Stimulated activated naive CD8-positive, alpha-beta T cell treated with anti-CD3 and anti-CD28 coated beads, Interleukin-15, Interleukin-2, amounts not matched to agents 100 U/mL and 50 U/mL, for 24 hours (primary cell): ENCODE measurements around the gene ITGBL1.

Source experiments
- ATAC-seq: fragments of 150-1000 bp; cut with Tn5 transposase; one replicate; pipeline ENCODE4 v1.10.0; 2021
- DNase-seq: peaks from one replicate; pipeline ENCODE4 v3.0.0; 2021

ITGBL1 gene, protein sequence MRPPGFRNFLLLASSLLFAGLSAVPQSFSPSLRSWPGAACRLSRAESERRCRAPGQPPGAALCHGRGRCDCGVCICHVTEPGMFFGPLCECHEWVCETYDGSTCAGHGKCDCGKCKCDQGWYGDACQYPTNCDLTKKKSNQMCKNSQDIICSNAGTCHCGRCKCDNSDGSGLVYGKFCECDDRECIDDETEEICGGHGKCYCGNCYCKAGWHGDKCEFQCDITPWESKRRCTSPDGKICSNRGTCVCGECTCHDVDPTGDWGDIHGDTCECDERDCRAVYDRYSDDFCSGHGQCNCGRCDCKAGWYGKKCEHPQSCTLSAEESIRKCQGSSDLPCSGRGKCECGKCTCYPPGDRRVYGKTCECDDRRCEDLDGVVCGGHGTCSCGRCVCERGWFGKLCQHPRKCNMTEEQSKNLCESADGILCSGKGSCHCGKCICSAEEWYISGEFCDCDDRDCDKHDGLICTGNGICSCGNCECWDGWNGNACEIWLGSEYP

DNA sequence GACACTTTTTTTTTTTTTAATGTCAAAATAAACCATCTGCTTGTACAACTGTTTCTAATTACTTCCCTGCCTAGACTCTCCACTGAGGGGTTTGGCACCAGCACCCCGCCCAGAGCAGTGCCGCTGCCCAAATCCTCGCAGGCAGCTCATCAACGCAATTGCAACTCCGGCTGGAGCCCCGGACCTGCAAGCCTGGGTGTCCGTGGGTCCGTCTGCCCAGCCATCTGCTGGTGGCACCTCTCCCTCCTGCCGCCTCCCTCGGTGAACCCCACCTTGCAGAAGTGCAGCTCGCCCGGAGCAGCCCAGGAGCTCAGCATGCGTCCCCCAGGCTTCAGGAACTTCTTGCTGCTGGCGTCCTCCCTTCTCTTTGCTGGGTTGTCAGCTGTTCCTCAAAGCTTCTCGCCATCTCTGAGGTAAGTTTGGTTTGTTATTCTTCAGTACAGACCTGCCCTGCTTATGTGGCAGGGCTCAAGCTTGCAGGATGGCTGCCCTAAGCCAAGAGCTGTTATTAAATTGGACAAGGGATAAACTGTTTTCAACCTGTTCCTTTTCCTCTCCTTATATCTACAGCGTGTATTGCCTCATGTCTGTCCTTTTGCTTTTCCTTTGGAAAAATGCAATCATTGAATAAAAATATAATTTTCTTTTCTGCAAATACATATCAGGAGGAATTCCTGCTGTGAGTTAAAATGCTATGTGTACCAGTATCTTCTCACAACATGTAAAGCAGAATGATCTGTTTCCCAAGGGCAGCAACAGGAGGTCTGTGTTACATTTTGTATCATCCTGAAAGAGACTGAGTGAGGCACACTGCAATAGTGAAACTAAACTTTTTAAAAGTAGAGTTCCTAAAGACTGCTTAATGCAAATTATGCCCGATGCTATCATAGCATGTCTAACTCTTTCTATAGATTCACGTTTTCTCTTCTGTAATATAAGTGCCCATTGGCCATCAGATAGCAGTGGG is at the start of gene ITGBL1:
TSS of gene ITGBL1 (plus strand) at position 157 of the 967 bp plus-strand sequence. CDS start at position 316, 159 bp downstream.
- no peak for DNase-seq

DNA sequence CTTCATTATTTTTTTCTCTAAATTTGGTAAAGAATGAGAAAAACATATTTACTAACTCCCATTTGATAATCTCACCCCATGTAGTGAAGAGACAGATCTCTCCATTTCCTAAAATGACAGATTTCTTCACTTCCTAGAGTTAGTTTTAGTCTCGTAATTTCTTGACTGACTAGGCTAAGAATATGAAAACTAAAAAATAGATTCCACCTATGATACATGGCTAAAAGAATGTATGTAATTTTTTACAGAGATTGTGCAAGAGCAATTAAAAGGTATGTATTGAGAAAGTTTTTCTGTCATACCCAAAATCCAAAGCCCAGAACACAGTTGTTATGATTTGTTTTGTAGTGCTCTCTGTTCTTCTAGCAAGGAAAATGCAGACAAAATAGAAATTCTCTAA is 45.7 kb upstream of the ITGBL1 start:
- ATAC-seq = no peak
- DNase-seq = no peak

More for the DNA sequence above, at the start of gene ITGBL1:
- ATAC-seq = no peak

DNA sequence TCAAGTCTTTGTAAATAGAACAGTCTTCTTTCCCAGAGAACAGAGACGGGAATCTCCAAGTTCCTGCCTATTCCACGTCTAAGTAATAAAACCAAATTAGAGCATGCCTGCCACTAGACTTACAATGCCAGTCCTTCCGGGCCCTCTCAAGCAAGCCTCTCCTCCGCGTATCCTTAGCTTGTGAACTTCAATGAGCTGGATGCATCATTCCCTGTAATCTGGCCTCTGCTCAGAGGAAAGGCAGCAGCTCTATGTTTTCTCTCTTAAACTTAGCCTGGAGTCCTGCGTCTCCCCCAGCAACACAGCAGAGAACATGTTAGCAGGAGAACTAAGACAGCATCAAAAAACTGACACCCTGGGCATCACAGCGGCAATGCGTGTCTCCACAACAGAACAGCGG is 44.3 kb upstream of the ITGBL1 start:
- DNase-seq (no peak), ATAC-seq (no peak)

GRCh38 chr13:101408992-101409656 is 43.4 kb upstream of the ITGBL1 start:
- no peak for ATAC-seq

DNA sequence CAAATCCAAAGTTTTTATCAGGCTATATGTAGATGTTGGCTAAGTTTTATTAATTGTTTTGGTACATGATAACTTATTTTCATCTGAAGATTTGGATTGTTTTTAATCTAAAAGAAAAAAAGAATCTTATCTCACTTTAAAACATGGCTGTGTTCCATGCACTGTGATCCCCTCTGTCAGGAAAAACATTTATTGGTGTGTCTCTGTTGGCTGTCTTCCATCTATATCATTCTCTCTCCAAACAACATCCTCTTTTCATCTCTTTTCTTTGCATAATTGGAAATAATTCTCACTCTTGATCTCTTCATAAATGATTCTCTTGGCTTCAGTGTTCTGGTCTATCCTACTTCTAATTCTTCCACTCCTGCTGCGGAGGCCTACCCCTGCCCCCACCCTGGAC is 40.4 kb upstream of the ITGBL1 start:
- no peak for DNase-seq
- no peak for ATAC-seq

More at GRCh38 chr13:101408992-101409656, 43.4 kb upstream of the ITGBL1 start:
- no peak for DNase-seq

DNA sequence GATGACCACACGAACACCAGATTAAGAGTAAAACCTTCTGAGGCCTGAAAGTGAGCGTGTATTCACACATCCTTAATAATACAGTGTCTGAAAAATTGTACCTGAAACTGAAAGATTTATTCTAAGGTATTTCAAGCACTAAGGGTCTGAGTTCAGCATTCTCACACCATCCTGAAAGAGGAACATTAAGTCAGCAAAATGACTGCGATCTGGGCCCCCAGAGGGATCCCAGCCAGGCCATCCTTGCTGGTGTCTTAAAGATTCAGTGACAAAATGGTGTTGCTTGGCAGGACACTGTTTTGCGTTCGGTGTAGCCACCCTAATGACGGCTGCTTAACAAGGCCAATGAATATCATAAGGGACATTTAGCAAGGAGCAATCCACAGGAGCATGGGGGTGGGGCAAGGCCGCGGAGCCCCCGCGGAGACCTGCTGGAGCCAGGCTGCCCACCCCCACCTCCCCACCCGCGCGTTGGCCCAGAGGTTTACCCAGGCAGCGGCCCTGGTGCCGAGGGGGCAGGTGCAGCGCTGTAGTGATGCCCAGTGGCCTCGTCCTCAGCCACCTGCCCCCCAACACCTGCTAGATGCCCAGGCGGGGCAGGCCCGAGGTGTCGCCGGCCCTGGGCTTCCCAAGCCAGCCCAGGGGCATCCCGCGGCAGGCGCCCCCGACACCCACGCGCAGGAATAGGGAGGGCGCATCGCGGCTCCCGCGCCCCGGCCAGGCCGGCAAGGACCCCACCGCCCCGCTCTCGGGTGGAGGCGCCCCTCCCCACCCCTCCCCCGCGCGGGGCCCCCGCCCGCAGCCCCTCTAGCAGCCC is 36.9 kb upstream of the ITGBL1 start:
- DNase-seq (no peak), ATAC-seq (no peak)

- peak; percentile 6 for DNase-seq
Observed at GRCh38 chr13:101416181-101417042, 36.1 kb upstream of the ITGBL1 start, which contains the start of gene NALCN. NALCN (minus strand) TSS chr13:101416508; CDS start chr13:101399126, 17,382 bp downstream.

GRCh38 chr13:101417043-101417406 is 35.5 kb upstream of the ITGBL1 start:
- ATAC-seq = no peak
- no peak for DNase-seq

More at GRCh38 chr13:101416181-101417042, 36.1 kb upstream of the ITGBL1 start, which contains the start of gene NALCN:
- ATAC-seq = peak; percentile 28

- no peak for ATAC-seq
Observed at GRCh38 chr13:101417501-101417900, 35.0 kb upstream of the ITGBL1 start.

GRCh38 chr13:101423872-101424271 is 28.6 kb upstream of the ITGBL1 start:
- ATAC-seq (no peak), DNase-seq (no peak)

More at GRCh38 chr13:101417501-101417900, 35.0 kb upstream of the ITGBL1 start:
- no peak for DNase-seq

DNA sequence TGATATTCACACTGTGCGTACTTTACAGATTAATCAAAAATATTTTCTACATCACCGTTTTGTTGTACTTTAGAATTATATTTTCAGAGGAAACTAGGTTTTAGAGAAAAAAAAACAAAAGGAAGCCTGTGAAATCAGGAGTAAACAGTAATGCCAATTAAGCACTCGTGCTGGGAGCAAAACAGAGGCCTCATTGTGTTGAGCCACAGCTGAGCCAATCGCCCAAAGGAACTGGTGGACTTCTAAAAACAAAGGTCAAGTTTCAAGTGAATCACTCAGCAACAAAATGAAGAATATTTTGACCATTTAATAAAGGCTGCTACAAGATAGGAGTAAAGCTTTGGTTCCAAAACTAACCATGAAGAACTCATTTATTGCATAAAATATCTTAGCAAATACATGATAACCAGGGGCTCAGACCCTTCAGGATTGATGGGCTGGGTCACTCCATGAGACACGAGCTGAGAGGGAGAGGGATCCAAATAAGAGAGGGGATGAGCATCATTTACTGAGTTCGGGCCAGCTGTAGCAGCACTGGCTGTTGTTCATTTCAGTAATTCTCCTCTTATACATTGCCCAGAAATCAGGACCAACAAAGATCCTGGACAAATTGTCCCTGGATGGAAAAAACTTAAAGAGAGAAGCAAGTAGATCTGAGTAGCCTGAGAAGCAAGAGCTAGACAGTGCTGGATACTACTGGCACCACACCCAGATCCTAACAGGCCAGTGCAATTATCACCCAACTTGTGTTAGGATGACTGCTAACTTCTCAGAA is 27.9 kb upstream of the ITGBL1 start:
- no peak for ATAC-seq

DNA sequence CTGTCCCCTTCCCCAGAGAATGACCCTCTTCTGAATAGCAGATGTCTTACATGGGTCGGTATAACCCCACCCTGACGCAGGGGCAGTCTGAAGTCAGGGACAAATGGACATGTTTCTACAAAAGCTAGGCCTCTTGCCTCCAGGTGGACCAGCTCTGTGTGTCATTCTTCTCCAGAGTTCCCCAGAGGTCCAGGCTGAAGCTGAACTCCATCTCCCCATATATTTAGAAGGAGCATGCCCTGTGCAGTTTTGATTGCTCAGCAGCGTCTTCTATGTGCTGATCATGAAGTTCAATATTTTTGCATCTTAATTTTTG is 27.4 kb upstream of the ITGBL1 start:
- ATAC-seq = no peak
- no peak for DNase-seq

More for the DNA sequence above, 27.9 kb upstream of the ITGBL1 start:
- DNase-seq = no peak

DNA sequence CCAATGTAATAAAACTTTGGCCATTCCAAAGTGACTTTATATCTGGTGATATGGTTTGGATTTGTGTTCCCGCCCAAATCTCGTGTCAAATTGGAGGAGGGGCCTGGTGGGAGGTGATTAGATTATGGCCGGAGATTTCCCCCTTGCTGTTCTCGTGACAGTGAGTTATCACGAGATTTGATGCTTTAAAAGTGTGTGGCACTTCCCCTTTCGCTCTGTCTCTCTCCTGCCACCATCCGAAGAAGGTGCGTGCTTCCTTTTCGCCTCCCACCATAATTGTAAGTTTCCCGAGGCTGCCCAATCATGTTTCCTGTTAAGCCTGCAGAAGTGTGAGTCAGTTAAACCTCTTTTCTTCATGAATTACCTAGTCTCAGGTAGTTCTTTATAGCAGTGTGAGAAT is 26.9 kb upstream of the ITGBL1 start:
- ATAC-seq = no peak

DNA sequence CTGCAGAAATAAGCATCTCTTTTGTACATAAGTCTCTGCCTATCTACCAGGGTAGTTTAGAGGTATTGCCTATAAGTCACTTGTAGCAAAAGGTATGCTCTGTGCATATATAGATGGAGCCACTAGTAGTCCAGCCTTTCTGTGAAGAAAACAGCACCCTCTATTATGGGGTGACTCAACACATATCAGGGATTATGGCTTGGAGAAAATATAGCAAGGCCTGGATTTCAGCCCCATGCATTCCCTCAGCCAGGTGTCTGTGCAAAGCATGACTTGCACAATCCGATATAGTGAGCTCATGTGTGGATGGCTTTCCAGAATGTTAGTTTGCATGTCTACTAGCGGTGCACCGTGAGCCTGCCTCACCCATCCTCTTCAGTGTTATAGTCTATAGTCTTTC is 22.7 kb upstream of the ITGBL1 start:
- ATAC-seq = no peak
- no peak for DNase-seq

More for the DNA sequence above, 26.9 kb upstream of the ITGBL1 start:
- DNase-seq = no peak

GRCh38 chr13:101433895-101434294 is 18.6 kb upstream of the ITGBL1 start:
- DNase-seq = no peak
- ATAC-seq = no peak

- ATAC-seq (no peak), DNase-seq (no peak)
Observed at GRCh38 chr13:101434486-101434885, 18.0 kb upstream of the ITGBL1 start.

DNA sequence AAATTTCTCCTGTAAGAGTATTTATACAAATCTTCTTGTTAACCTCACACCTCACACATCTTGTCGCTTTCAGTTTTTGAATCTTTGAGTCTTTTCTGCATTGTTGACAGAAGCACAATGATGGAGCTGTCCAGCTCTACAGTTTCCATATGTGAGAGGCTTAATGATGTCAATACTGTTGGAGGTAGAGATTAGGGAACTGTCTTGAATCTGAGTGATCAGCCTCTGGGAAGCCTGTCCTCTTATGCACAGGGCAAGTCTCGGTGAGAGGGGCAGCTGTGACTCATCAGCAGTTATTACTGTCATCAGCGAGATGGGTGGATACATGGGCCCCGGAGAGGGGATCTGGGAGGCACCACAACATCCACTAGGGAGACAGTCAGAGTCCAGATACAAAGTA is 4.6 kb upstream of the ITGBL1 start:
- no peak for DNase-seq
- ATAC-seq = no peak

DNA sequence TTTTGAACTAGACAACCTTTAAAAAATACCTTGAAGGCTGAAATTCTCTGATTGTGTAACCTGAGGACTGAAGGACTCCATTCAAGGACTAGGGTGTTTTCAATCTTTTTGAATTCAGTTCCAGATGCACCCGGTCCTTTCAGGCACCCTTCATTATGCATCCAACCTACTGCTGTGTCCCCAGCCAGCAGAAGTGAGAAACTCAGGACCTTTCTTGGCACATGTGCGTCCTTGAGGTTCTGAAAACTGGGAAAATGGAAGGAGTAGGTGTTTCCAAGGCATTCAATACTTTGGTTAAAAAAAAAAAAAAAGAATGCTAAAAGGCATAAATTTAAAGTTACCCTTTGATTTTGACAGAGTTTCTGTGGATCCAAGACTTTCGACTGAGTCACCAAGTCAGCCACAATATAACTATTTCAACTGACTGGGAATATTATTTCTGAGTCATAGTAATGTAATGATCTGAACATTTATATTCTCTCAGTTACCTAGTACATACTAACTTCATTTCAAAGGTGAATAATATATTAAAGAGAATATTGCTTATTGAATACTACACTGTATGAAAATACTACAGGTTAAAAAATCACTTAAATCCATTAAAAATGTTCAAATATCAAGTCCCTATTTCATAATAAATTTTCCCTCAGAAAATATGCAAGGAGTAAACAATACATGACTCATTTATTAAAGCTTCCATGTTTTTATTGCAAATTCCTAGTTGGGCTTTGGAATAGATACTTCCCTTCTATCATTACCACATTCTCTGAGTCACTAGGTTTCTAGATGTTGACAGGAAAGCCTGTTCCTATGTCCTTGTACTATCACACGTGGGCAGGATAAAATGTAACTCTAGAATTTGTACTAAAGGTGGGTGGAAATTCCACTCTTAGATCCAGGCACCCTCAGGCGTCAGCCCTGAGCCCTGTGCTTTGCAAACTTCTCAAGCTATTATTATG is 2.4 kb upstream of the ITGBL1 start:
- DNase-seq (no peak), ATAC-seq (no peak)
